Progenitor cell of endocrine pancreas (in vitro differentiated cells): ENCODE data around the gene RAB40B. TPM values are rescaled to one million over a fixed set of nuclear protein-coding genes. Genes with fewer than 3 reads are reported as not detected.

ENCODE experiments used
- DNase-seq: peaks from one replicate; pipeline ENCODE4 v3.0.0; 2021; ENCODE audit warnings: low spot score; ENCODE audit not compliant: unreplicated experiment
- H3K27ac Mint-ChIP-seq: 2 replicates; pipeline ENCODE4 v1.8.0; 2021; ENCODE audit warnings: mild to moderate bottlenecking, moderate library complexity, mixed read lengths
- H3K27me3 Mint-ChIP-seq: 2 replicates; pipeline ENCODE4 v1.8.0; 2021; ENCODE audit warnings: mixed read lengths
- H3K36me3 Mint-ChIP-seq: 2 replicates; pipeline ENCODE4 v1.8.0; 2022; ENCODE audit warnings: mixed read lengths; ENCODE audit not compliant: insufficient read depth
- H3K4me1 Mint-ChIP-seq: 2 replicates; pipeline ENCODE4 v1.8.0; 2021; ENCODE audit warnings: low read depth, mixed read lengths
- H3K4me3 Mint-ChIP-seq: 2 replicates; pipeline ENCODE4 v1.8.0; 2021; ENCODE audit warnings: low read depth, mild to moderate bottlenecking, moderate library complexity, mixed read lengths
- H3K9me3 Mint-ChIP-seq: 2 replicates; pipeline ENCODE4 v1.8.0; 2021; ENCODE audit warnings: low read depth, mixed read lengths
- total RNA-seq: library from RNA; stranded (reverse); gene quantifications from 2 replicates; pipeline ENCODE4 v1.2.1, GENCODE V29; 2021
- TF ChIP-seq, protein P1 (sequence below): fragments of 200-600 bp; sonication (generic); IDR thresholded peaks from one replicate; pipeline ENCODE4 v1.5.0; 2021; ENCODE audit warnings: antibody characterized with exemption, mild to moderate bottlenecking; ENCODE audit not compliant: unreplicated experiment

Gene RAB40B
- total RNA-seq, 1 donor from 2014 or later: 13.3 TPM

DNA sequence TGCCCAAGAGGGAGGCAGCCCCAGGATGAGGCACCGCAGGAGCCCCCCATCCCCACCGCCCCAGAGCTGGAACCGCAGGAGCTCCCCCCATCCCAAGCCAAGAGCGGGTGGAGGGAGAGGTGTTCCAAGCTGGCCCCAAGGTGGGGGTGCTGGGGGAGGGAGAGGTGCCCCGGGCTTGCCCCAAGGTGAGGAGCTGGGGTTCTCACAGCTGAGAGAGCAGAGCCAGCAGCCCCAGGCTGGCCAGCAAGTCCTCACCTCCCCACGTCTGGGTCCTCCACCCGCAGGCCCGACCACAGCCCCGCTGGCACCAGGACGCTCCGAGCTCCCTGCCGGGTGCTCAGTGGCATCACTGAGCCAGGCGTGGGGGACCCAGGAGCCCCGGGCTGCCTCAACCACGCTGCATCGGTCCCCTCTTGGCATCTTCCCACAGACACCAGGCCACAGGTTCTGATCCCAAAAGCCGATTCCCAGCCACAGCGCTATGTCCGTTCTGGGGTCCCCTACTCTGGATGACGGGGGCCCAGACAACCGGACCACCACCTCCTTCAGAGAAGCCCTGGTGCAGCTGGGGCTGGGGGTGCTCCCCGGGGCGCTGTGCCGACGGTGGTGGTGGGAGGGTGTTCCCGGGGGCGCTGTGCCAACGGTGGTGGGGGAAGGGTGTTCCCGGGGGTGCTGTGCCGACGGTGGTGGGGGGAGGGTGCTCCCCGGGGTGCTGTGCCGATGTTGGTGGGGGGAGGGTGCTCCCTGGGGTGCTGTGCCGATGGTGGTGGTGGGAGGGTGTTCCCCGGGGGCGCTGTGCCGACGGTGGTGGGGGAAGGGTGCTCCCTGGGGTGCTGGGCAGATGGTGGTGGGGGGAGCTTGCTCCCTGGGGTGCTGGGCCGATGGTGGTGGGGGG is 34.9 kb downstream of the RAB40B start:
- Mint-ChIP-seq H3K27ac (no peak overlapping the region), H3K9me3 (peaks cover 5% of the 10 kb centered on the region), H3K4me3 (no peak overlapping the region), H3K36me3 (peaks cover 15% of the 10 kb centered on the region), H3K4me1 (peaks cover 4% of the 10 kb centered on the region), H3K27me3 (no peaks in the 10 kb centered on the region)
- no peak for DNase-seq
- TF ChIP-seq, protein P1, sequence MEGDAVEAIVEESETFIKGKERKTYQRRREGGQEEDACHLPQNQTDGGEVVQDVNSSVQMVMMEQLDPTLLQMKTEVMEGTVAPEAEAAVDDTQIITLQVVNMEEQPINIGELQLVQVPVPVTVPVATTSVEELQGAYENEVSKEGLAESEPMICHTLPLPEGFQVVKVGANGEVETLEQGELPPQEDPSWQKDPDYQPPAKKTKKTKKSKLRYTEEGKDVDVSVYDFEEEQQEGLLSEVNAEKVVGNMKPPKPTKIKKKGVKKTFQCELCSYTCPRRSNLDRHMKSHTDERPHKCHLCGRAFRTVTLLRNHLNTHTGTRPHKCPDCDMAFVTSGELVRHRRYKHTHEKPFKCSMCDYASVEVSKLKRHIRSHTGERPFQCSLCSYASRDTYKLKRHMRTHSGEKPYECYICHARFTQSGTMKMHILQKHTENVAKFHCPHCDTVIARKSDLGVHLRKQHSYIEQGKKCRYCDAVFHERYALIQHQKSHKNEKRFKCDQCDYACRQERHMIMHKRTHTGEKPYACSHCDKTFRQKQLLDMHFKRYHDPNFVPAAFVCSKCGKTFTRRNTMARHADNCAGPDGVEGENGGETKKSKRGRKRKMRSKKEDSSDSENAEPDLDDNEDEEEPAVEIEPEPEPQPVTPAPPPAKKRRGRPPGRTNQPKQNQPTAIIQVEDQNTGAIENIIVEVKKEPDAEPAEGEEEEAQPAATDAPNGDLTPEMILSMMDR: no peak

DNA sequence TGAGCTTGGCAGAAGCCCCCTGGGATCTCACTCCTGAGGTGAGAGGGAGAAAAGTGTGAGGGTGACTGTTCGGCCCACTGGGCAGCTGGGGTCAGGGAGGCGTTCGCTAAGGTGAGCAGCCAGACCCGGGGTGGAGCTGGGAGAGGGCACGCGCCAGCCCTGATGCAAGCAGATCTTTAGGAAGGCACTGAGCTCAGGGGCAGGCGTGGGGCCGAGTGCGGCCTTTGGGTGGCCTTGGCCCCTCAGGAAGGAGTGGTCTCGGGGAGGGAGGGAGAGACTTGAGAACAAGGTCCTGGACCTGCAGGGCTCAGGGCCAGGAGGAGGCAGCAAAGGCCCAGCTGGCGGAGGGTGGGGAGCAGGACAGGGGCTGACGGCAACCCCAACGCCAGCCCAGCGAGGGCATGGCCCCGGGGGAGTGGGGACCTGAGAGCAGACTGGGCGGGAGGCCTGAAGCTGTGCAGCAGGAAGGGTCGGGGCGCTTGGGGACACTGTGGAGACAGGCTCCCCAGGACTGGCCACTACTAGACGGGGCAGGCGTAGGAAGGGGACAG is 35.7 kb downstream of the RAB40B start:
- Mint-ChIP-seq H3K36me3 (peaks cover 17% of the 10 kb centered on the region), H3K27me3 (no peaks in the 10 kb centered on the region), H3K27ac (no peak overlapping the region), H3K4me1 (peaks cover 1% of the 10 kb centered on the region), H3K9me3 (peaks cover 5% of the 10 kb centered on the region), H3K4me3 (no peak overlapping the region)
- no peak for DNase-seq
- TF ChIP-seq, protein P1: no peak

DNA sequence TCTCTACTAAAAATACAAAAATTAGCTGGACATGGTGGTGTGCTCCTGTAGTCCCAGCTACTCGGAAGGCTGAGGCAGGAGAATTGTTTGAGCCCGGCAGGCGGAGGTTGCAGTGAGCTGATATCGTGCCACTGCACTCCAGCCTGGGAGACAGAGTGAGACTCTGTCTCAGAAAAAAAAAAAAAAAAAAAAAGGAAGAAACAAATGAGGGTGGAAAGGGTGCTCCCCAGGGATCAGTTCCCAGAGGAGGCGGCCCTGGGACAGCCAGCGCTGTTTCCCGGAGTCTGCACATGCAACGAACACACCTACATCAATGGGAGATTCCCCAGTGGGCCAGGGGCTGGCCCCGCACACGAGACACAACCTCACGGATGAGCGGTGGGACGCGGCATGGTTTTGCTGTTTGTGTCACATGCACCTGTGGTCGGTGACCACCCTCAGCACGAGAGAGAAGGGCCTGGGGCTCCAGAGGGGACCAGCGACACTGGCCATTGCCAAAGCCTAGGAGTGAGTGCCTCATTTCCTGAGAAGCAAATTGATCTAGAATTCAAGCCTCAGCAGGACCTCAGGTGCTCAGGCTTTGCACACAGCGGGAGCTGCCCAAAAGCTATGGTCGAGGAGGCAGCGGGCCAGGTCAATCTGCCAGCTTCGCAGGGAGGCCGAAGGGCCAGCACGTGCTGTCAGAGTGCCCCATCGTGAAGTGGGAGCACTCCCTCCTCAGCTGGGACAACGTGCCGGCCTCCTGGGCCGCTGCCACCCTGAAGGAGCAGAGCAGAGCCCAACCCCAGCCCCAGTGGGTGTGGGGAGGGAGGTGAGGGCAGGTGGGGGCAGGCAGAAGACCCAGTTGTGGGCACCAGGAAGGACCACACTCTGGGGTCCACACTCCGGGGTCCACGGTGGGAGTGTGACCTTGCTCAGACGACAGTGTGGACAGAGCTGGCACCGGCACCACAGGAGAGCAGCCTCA is 36.5 kb downstream of the RAB40B start:
- TF ChIP-seq, protein P1: no peak
- Mint-ChIP-seq H3K27me3 (no peaks in the 10 kb centered on the region), H3K4me1 (peaks cover 1% of the 10 kb centered on the region), H3K36me3 (peaks cover 22% of the 10 kb centered on the region), H3K9me3 (peaks cover 5% of the 10 kb centered on the region), H3K4me3 (no peak overlapping the region), H3K27ac (no peak overlapping the region)
- no peak for DNase-seq

DNA sequence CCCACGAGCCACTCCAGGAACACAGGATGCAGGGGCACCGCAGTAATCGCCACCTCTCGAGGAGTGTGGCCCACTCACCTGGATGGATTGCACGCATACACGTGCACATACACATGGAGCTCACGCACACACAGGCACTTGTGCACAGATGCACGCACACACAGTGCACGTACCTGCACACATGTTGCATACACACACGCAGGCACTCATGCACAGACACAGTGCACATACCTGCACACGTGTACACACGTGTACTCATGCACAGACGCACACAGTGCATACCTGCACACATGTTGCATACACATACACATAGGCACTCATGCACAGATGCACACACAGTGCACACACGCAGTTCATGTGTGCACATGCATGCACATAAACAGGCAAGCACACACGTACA is 38.6 kb downstream of the RAB40B start:
- Mint-ChIP-seq H3K4me3 (no peak overlapping the region), H3K27ac (no peak overlapping the region), H3K4me1 (peaks cover 6% of the 10 kb centered on the region), H3K36me3 (peaks cover 23% of the 10 kb centered on the region), H3K9me3 (peaks cover 5% of the 10 kb centered on the region), H3K27me3 (no peaks in the 10 kb centered on the region)
- TF ChIP-seq, protein P1: no peak
- DNase-seq: no peak
